Measurements from ENCODE around the gene GARIN5A. TPM values are rescaled to one million over a fixed set of nuclear protein-coding genes. Genes with fewer than 3 reads are reported as not detected.

Gene GARIN5A
- total and polyA plus RNA-seq, 9 of the 15 experiments (the other 6 are each of a cell fraction or from before 2014, with no cell fraction given) = 0.10 to 0.82 (median 0.23) TPM; not detected in 2

DNA sequence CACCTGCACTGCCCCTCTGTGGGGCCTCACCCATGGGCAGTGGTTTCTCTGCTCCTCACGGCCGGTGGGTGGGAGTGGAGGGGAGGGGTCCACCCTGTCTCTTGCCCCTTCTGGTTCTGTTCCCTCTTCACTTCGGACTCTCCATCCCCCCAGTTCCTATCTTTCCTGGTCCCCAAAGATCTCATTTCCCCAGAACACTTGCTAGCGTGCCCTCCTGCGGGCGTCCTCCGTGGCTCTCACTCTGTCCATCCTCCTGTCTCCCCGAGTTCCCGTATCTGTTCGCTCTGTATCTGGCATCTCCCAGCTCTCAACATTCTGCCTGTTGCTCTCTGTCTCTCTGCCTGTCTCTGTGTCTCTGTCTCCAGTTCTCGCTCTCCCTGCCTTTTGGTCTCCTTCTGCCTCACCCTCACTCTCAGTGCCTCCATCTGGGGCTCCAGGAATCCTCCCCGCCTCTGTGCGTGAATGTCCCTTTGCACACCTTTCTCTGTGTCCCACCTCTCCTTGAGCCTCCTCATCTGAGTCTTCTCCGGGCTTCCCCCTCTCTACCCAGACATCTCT, 57.5 kb downstream of the GARIN5A start:
- ChIA-PET CTCF (ENCODE audit: low intra/inter-chr PET ratio) (no interaction called here), POLR2A (interaction anchor here (0.7 to 1.1 kb wide), 3 partner anchors 40 to 170 kb away, joined by 3 to 5 read pairs (median 3); no protein-coding TSS in a partner anchor)
- Histone ChIP-seq H4K20me1 (replicated peaks; ENCODE audit: control insufficient read depth, insufficient read depth, low read length) (no peaks in the 10 kb centered on the region), H3K4me1 (replicated peaks in 1 of 2; ENCODE audit: control insufficient read depth in 2 of 2, insufficient read depth in 2 of 2, low read length in 2 of 2) (peaks cover 13 to 58% of the 10 kb centered on the region in 2 experiments), H3K36me3 (ENCODE audit: control insufficient read depth, insufficient read depth, low read length) (peaks cover 28% of the 10 kb centered on the region; the same call in 2 of the 3 replicates), H2AFZ (ENCODE audit: low read depth, low read length) (no peak overlapping the region), H3K4me3 (no peak overlapping the region), H3K9me3 (replicated peaks; ENCODE audit: control insufficient read depth, insufficient read depth, low read depth, low read length) (no peaks in the 10 kb centered on the region), H3K27ac (ENCODE audit: extremely low read depth, low read depth, low read length) (no peak overlapping the region), H3K79me2 (ENCODE audit: control insufficient read depth, insufficient read depth, low read length) (no peaks in the 10 kb centered on the region), H3K27me3 (ENCODE audit: control insufficient read depth in 2 of 2, insufficient read depth in 2 of 2, low read length in 2 of 2) (no peaks in the 10 kb centered on the region), H3K4me2 (ENCODE audit: insufficient read depth, low read length) (no peak overlapping the region), H3K9ac (ENCODE audit: insufficient read depth in 1 of 2, low read depth in 2 of 2, low read length in 2 of 2) (peak overlapping the region in 1 of 2 experiments; percentile 28; a peak in 2 of 4 replicates), H3K9me1 (ENCODE audit: control insufficient read depth, insufficient read depth, low read length) (no peaks in the 10 kb centered on the region)
- DNase-seq (ENCODE audit: extremely low read depth in 1 of 4, low spot score in 3 of 4) (no peak), FAIRE-seq (peak; percentile 49), ATAC-seq (no peak)
- no TSS peak for BruUV-seq (replicated peaks)
- in situ Hi-C loops (cut with MboI) (no loop called here), intact Hi-C loops (cut with micrococcal nuclease) (no loop called here)
- TF ChIP-seq ZBTB7A (IDR thresholded peaks at IDR 0.05; ENCODE audit: borderline replicate concordance, control insufficient read depth, low read depth, low read length) = 0 out of 2 replicates have a peak, but pooled peaks have one; percentile 21
- TF ChIP-seq, protein P1, sequence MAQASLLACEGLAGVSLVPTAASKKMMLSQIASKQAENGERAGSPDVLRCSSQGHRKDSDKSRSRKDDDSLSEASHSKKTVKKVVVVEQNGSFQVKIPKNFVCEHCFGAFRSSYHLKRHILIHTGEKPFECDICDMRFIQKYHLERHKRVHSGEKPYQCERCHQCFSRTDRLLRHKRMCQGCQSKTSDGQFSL (CRISPR knock-in tag; IDR thresholded peaks at IDR 0.05) = no peak
- TF ChIP-seq, protein P1 (tag; IDR thresholded peaks at IDR 0.05) = no peak
- TF ChIP-seq CEBPZ (IDR thresholded peaks at IDR 0.05; ENCODE audit: borderline replicate concordance, low read depth, low read length) = no peak
- no peak for TF ChIP-seq UBTF (IDR thresholded peaks at IDR 0.05; ENCODE audit: borderline replicate concordance in 1 of 2, low read depth in 2 of 2, low read length in 2 of 2)
- TF ChIP-seq NCOA1 (IDR thresholded peaks at IDR 0.05; ENCODE audit: low read depth) = no peak
- TF ChIP-seq GABPA (tag; conservative IDR thresholded peaks at IDR 0.05; ENCODE audit: low read depth) = no peak
- TF ChIP-seq EGR1 (conservative IDR thresholded peaks at IDR 0.05) = no peak
- 47% methylated on average over 12 of the region's 14 CpGs for WGBS (ENCODE audit: insufficient coverage, low coverage, missing lambda C conversion rate)
